ENCODE data around the gene RAP1GAP2.

Gene RAP1GAP2

GRCh38 chr17:2911755-2912111 lies 115.5 kb downstream of the RAP1GAP2 start:
- DNase-seq (ENCODE audit: low read depth) = no peak

GRCh38 chr17:2912754-2913153 lies 116.5 kb downstream of the RAP1GAP2 start:
- no peak for DNase-seq (ENCODE audit: low read depth)

GRCh38 chr17:2916461-2916860 lies 120.2 kb downstream of the RAP1GAP2 start:
- no peak for DNase-seq (ENCODE audit: low read depth)

- no peak for DNase-seq (ENCODE audit: low read depth)
These were observed 125.2 kb downstream of the RAP1GAP2 start for GRCh38 chr17:2921443-2921842.

GRCh38 chr17:2924211-2924610 lies 128.0 kb downstream of the RAP1GAP2 start:
- no peak for DNase-seq (ENCODE audit: low read depth)

- DNase-seq (ENCODE audit: low read depth) = no peak
These were observed 128.8 kb downstream of the RAP1GAP2 start for GRCh38 chr17:2925011-2925410.

GRCh38 chr17:2926019-2926650 lies 129.9 kb downstream of the RAP1GAP2 start:
- DNase-seq (ENCODE audit: low read depth) = no peak

- DNase-seq (ENCODE audit: low read depth) = no peak
These were observed 132.2 kb downstream of the RAP1GAP2 start for GRCh38 chr17:2928294-2928890.

- DNase-seq (ENCODE audit: low read depth) = peak; percentile 15
These were observed 133.8 kb downstream of the RAP1GAP2 start for GRCh38 chr17:2929881-2930533.

- no peak for DNase-seq (ENCODE audit: low read depth)
These were observed 135.6 kb downstream of the RAP1GAP2 start for GRCh38 chr17:2931876-2932275.

GRCh38 chr17:2932946-2933345 lies 136.7 kb downstream of the RAP1GAP2 start:
- no peak for DNase-seq (ENCODE audit: low read depth)

GRCh38 chr17:2933606-2934005 lies 137.4 kb downstream of the RAP1GAP2 start:
- no peak for DNase-seq (ENCODE audit: low read depth)

GRCh38 chr17:2935632-2936031 lies 139.4 kb downstream of the RAP1GAP2 start:
- no peak for DNase-seq (ENCODE audit: low read depth)

GRCh38 chr17:2936351-2936750 lies 140.1 kb downstream of the RAP1GAP2 start:
- no peak for DNase-seq (ENCODE audit: low read depth)

- DNase-seq (ENCODE audit: low read depth) = no peak
These were observed 140.6 kb downstream of the RAP1GAP2 start for GRCh38 chr17:2936771-2937321.

GRCh38 chr17:2937331-2938003 lies 141.2 kb downstream of the RAP1GAP2 start:
- no peak for DNase-seq (ENCODE audit: low read depth)

- DNase-seq (ENCODE audit: low read depth) = no peak
These were observed 143.6 kb downstream of the RAP1GAP2 start for GRCh38 chr17:2939714-2940351.

GRCh38 chr17:2940352-2940751 lies 144.1 kb downstream of the RAP1GAP2 start:
- no peak for DNase-seq (ENCODE audit: low read depth)

- no peak for DNase-seq (ENCODE audit: low read depth)
These were observed 147.7 kb downstream of the RAP1GAP2 start for GRCh38 chr17:2943981-2944380.

- no peak for DNase-seq (ENCODE audit: low read depth)
These were observed 149.1 kb downstream of the RAP1GAP2 start for GRCh38 chr17:2945299-2945698.

- DNase-seq (ENCODE audit: low read depth) = no peak
These were observed 149.9 kb downstream of the RAP1GAP2 start for GRCh38 chr17:2946144-2946543.

GRCh38 chr17:2947588-2947950 lies 151.3 kb downstream of the RAP1GAP2 start:
- DNase-seq (ENCODE audit: low read depth) = no peak
